ENCODE measurements around the gene AASS.

AASS gene

DNA sequence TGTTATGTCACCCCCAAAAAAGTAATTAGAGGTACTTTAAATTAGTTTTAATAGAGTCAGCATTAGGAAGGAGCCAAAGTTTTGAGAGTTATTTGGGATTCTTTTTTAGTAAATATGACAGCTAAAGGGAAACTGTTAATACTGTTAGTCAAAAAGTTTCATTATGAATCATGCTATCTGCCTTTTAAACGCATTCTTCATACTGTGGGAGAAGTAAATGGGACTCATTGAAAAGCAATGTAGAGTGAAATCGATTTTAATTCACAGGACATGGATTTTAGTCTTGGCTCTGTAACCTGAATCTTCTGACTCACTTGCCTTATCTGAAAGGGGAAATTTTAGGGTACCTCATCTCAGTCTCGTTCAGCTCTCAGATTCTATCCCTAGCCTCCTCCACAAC, 105.1 kb downstream of the AASS start:
- DNase-seq (ENCODE audit: low spot score): no peak

DNA sequence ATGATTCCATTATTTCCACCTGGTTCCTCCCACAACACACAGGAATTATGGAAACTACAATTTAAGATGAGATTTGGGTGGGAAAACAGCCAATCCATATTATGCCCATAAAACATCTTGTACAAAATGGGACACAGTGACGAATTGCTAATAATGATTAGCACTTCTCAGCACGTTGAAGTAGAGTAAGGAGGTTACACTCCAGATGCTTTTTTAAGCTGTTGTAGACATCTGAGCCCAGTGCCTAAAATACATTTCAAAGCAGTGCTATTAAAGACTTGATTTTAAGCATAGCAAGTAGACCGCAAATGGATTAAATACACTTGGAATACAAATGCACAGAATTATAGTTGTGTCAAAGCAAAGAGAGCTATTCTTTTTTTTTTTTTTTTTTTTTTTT, 105.9 kb downstream of the AASS start:
- no peak for DNase-seq (ENCODE audit: low spot score)

DNA sequence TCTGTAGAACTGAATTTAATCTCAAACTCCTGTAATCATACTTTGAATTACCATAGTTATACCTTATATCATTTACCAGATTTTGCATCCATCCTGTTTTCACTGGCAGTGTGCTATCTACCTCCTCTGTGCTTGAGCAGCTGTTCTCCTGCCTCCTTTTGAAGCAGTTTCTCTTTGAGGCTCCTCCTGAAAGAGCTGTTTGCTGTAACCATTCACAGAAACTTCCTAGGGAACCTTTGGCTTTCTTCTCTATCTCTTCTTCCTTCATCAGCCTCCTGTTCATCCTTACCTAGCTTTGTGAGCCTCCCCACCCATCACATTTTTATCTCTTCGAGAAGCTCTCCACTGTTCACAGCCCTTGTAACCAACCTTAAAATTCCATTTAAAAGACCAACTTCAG, 108.2 kb downstream of the AASS start:
- no peak for DNase-seq (ENCODE audit: low spot score)

DNA sequence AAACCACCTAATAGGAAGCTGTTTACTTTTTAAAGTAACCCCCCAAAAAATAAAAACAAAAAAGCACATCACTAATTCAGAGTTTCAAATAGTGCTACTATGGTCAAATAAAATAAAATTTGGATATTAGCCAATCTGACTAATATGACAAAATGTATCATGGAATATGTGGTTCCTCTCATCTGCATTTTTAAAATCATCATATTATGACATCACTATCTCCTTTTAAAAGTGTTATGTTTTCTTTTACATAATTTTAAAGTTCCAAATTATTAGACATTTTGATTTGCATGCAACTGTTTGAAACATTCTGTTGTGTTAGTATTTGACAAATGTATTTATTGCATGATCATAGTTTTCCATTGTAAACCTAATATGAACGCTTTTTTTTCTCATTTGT, 110.4 kb downstream of the AASS start:
- DNase-seq (ENCODE audit: low spot score): no peak

DNA sequence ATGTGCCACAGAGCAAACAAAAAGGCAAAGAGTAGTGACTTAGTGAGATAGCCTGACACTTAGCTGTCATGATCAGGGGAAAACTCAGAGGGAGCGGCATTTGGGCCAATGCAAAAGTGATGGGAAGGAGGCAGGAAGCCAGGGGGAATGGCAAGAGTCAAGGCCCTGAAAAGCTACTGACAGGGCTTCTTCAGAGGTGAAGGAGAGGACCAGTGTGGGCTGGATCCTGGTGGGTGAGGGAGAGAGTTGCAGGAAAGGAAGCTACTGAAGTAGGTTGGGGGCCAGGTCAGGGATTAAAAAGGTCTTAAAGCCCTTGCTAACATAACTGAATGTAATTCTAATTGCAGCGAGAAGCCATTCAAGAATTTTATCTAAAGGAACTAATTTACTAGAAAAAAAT, 117.0 kb downstream of the AASS start:
- no peak for DNase-seq (ENCODE audit: low spot score)

All from AG08395 (cell line).